ENCODE measurements around the gene ERAL1. TPM values are rescaled to one million over a fixed set of nuclear protein-coding genes. Genes with fewer than 3 reads are reported as not detected.

ERAL1 gene
- polyA plus RNA-seq, 1 donor (not counting 4 experiments of a cell fraction or from before 2014, with no cell fraction given) = 46.5 TPM

GRCh38 chr17:28862561-28862960 lies 7.7 kb downstream of the ERAL1 start:
- Histone ChIP-seq H3K9me1 (ENCODE audit: control insufficient read depth, extremely low read depth, insufficient read depth, low read length) (peaks cover 3% of the 10 kb centered on the region), H3K27ac (ENCODE audit: control insufficient read depth, insufficient read depth, low read length) (no peak overlapping the region), H3K9me3 (ENCODE audit: control insufficient read depth, low read depth, low read length) (no peaks in the 10 kb centered on the region), H3K4me1 (ENCODE audit: control insufficient read depth, extremely low read depth, insufficient read depth, low read length) (peaks cover 5% of the 10 kb centered on the region), H3K79me2 (ENCODE audit: control insufficient read depth, insufficient read depth, low read length) (no peaks in the 10 kb centered on the region), H3K27me3 (ENCODE audit: control insufficient read depth, extremely low read depth, insufficient read depth, low read length) (no peaks in the 10 kb centered on the region), H3K4me2 (ENCODE audit: control insufficient read depth, extremely low read depth, insufficient read depth, low read depth, low read length) (no peak overlapping the region), H3K36me3 (ENCODE audit: control insufficient read depth in 2 of 2, extremely low read depth in 1 of 2, insufficient read depth in 2 of 2, low read length in 2 of 2) (peaks cover 23 to 24% of the 10 kb centered on the region in 2 experiments), H3K9ac (ENCODE audit: control insufficient read depth, extremely low read depth, insufficient read depth, low read length) (no peak overlapping the region), H3K4me3 (ENCODE audit: control insufficient read depth in 2 of 3, extremely low read depth in 1 of 3, insufficient read depth in 2 of 3, low read depth in 1 of 3, low read length in 3 of 3) (no peak overlapping the region), H4K20me1 (ENCODE audit: control insufficient read depth, extremely low read depth, insufficient read depth, low read length) (no peaks in the 10 kb centered on the region), H2AFZ (ENCODE audit: control insufficient read depth, low read length) (no peak overlapping the region)
- TF ChIP-seq EZH2 (IDR thresholded peaks at IDR 0.05; ENCODE audit: low read length) = no peak
- TF ChIP-seq, protein P1, sequence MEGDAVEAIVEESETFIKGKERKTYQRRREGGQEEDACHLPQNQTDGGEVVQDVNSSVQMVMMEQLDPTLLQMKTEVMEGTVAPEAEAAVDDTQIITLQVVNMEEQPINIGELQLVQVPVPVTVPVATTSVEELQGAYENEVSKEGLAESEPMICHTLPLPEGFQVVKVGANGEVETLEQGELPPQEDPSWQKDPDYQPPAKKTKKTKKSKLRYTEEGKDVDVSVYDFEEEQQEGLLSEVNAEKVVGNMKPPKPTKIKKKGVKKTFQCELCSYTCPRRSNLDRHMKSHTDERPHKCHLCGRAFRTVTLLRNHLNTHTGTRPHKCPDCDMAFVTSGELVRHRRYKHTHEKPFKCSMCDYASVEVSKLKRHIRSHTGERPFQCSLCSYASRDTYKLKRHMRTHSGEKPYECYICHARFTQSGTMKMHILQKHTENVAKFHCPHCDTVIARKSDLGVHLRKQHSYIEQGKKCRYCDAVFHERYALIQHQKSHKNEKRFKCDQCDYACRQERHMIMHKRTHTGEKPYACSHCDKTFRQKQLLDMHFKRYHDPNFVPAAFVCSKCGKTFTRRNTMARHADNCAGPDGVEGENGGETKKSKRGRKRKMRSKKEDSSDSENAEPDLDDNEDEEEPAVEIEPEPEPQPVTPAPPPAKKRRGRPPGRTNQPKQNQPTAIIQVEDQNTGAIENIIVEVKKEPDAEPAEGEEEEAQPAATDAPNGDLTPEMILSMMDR (optimal IDR thresholded peaks at IDR 0.05 in 1 of 3, IDR thresholded peaks at IDR 0.05 in 1 of 3, conservative IDR thresholded peaks at IDR 0.05 in 1 of 3; ENCODE audit: extremely low read depth in 1 of 3, insufficient read depth in 2 of 3, low read length in 3 of 3) = no peak
- DNase-seq (ENCODE audit: low read depth, low spot score) (no peak), FAIRE-seq (no peak)
- dilution Hi-C loops (cut with MboI; ENCODE audit: extremely low pct_ligation_motif_present, low sequenced_read_pairs) = no loop called here

DNA sequence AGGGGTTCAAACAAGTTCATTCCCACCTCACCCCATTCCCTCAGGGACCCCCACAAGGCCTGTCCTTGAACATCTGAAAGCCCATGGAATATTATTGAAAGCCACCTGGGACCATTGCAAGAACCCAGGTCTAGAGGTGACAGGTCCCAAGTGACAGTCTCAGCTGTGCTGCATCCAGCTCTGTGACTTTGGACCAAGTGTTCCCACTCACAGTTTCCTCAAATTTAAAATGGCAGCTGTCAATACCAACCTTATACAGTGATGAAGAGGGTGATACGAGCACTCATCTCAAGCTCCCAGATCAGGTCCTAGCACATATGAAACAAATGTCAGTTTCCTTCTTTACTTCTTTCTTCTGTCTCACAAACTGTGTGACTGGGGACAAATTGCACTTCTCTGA lies 9.1 kb downstream of the ERAL1 start:
- peaks cover 3% of the 10 kb centered on the region for H3K9me1 ChIP-seq (ENCODE audit: control insufficient read depth, extremely low read depth, insufficient read depth, low read length)
- no peak overlapping the region for H3K9ac ChIP-seq (ENCODE audit: control insufficient read depth, extremely low read depth, insufficient read depth, low read length)
- H3K4me1 ChIP-seq (ENCODE audit: control insufficient read depth, extremely low read depth, insufficient read depth, low read length) = peaks cover 5% of the 10 kb centered on the region
- H3K36me3 ChIP-seq (ENCODE audit: control insufficient read depth in 2 of 2, extremely low read depth in 1 of 2, insufficient read depth in 2 of 2, low read length in 2 of 2) = peaks cover 9 to 10% of the 10 kb centered on the region in 2 experiments
- DNase-seq (ENCODE audit: low read depth, low spot score) (no peak), FAIRE-seq (no peak)
- no peak overlapping the region for H3K4me3 ChIP-seq (ENCODE audit: control insufficient read depth in 2 of 3, extremely low read depth in 1 of 3, insufficient read depth in 2 of 3, low read depth in 1 of 3, low read length in 3 of 3)
- TF ChIP-seq, protein P1 (optimal IDR thresholded peaks at IDR 0.05 in 1 of 3, IDR thresholded peaks at IDR 0.05 in 1 of 3, conservative IDR thresholded peaks at IDR 0.05 in 1 of 3; ENCODE audit: extremely low read depth in 1 of 3, insufficient read depth in 2 of 3, low read length in 3 of 3) = no peak
- no peak for TF ChIP-seq EZH2 (IDR thresholded peaks at IDR 0.05; ENCODE audit: low read length)
- no peak overlapping the region for H2AFZ ChIP-seq (ENCODE audit: control insufficient read depth, low read length)
- no peak overlapping the region for H3K27ac ChIP-seq (ENCODE audit: control insufficient read depth, insufficient read depth, low read length)
- no peaks in the 10 kb centered on the region for H4K20me1 ChIP-seq (ENCODE audit: control insufficient read depth, extremely low read depth, insufficient read depth, low read length)
- no peak overlapping the region for H3K4me2 ChIP-seq (ENCODE audit: control insufficient read depth, extremely low read depth, insufficient read depth, low read depth, low read length)
- no peaks in the 10 kb centered on the region for H3K79me2 ChIP-seq (ENCODE audit: control insufficient read depth, insufficient read depth, low read length)
- no peaks in the 10 kb centered on the region for H3K27me3 ChIP-seq (ENCODE audit: control insufficient read depth, extremely low read depth, insufficient read depth, low read length)
- H3K9me3 ChIP-seq (ENCODE audit: control insufficient read depth, low read depth, low read length) = no peaks in the 10 kb centered on the region
- dilution Hi-C loops (cut with MboI; ENCODE audit: extremely low pct_ligation_motif_present, low sequenced_read_pairs) = no loop called here

All from keratinocyte (primary cell).